GM18867 (cell line): ENCODE data around the gene HMGN5.

Experiments
- ATAC-seq: cut with Tn5 transposase; IDR thresholded peaks from one replicate; pipeline ENCODE4 v1.9.1; 2021; ENCODE audit warnings: mild to moderate bottlenecking, moderate library complexity; ENCODE audit not compliant: unreplicated experiment

HMGN5 gene, protein sequence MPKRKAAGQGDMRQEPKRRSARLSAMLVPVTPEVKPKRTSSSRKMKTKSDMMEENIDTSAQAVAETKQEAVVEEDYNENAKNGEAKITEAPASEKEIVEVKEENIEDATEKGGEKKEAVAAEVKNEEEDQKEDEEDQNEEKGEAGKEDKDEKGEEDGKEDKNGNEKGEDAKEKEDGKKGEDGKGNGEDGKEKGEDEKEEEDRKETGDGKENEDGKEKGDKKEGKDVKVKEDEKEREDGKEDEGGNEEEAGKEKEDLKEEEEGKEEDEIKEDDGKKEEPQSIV

DNA sequence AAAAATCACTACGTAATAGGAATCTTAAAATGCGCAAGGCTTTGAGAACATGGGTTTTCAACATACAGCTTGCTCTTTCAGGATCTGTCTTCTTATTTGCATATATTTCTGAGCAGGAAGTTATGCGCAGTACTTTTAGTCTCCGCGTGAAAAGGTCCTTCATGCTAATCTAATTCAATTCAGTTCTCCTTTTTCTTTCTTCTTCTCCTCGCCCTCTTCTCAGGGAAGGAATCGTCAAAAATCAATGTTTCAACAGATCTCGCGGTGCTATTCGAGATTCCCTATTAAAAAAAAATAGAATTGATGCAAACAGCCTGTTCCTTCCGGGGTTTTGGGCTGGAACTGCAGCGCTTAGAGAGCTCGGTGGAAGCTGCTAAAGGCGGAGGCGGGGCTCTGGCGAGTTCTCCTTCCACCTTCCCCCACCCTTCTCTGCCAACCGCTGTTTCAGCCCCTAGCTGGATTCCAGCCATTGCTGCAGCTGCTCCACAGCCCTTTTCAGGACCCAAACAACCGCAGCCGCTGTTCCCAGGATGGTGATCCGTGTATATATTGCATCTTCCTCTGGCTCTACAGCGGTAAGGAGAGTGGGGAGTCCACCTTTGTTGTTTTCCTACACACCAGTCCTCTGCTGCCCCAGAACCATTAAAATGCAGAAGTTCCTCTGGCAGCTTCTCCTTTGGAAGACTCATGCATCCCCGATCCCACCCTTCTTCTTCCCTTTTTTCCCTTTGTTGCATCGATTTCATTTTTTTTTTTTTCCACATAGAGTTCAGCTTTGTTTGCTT, at the start of gene HMGN5, which contains the start of gene SH3BGRL:
Gene HMGN5, minus strand, starts transcription at position 243 of the 785 bp plus-strand sequence. CDS start 80,364 bp downstream, outside the sequence.
Gene SH3BGRL, plus strand, starts transcription at position 432 of the 785 bp plus-strand sequence. Its CDS starts 99 bp downstream, at position 531.
- ATAC-seq = peak; percentile 97

DNA sequence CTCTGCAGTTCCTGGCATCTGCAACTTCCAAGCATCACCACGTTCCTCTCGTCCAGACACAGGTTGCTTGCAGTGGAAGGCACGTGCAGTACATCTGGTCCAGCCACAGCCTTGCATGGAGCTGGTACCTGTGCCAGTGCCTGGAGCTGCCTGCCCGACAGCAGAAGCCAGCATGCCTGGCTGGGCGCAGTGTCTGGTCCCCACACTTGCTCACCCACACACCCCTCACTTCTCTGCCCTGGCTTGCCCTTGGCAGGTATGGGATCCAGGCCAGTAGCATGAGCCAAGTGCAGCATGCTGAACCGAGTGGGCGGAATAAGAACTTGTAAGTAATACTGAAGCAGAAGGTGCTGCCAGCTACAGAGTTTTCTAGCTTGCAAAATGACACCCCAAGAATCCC, 40.0 kb upstream of the HMGN5 start:
- no peak for ATAC-seq

DNA sequence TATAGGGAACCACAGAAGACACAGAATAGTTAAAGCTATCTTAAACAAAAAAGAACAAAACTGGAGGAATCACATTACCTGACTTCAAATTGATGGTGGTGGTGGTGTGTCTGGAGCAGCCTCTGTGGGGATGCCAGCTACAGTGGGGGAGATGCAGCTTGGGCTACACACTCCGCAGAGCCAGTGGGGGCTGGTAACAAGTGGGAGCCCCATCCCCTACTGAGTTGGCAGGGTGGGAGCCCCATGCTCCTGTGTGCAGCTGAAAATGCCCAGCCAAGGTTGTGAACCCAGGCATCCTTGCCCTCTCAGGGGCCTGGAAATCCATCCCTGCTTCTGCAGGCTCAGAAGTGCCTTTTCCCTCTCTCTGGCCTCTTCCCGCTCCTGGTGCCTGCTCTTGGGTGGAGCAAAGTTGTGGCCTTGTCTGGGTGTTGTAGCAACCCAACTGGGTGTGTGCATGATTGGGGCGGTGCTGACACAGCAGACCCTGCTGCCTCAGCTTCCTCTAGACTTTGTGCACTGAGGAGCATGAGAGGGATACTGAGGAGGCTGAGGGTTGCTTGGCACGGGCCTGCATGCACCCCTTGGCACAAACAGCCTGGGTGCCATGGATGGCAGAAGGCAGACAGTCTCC, 39.1 kb upstream of the HMGN5 start:
- ATAC-seq = no peak

DNA sequence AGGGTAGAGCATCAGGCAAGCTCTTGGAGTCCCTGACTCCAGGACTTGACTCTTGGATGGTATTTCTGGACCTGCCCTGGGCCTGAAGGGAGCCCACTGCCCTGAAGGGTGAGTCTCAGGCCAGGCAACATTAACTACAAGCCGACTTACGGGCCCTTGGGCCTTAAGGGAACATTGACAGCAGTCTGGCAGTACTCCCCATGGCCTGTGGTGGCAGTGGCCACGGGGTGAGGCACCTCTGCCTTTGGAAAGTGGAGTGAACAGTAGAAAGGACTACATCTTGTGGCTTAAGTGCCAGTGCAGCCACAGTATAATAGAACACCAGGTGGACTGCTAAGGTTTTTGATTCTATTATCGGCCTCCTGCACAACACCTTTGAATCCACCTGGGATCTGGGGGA, 36.5 kb upstream of the HMGN5 start:
- ATAC-seq = no peak

DNA sequence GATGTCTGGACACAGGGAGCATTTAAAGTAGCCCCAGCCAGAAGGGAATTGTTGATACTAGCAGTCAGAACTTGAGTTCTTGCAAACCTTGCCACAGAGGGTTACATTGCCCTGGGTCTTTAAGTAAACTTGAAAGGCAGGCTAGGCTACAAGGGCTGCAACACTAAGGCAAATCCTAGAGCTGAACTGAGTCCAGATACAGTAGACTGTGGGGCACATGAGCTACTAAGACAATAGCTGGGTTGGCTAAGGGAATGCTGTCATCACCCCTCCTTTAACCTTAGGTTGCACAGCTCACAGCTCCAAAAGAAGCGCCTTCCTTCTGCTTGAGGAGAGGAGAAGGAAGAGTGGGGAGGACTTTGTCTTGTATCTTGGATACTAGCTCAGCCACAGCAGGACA, 35.8 kb upstream of the HMGN5 start:
- ATAC-seq = no peak

DNA sequence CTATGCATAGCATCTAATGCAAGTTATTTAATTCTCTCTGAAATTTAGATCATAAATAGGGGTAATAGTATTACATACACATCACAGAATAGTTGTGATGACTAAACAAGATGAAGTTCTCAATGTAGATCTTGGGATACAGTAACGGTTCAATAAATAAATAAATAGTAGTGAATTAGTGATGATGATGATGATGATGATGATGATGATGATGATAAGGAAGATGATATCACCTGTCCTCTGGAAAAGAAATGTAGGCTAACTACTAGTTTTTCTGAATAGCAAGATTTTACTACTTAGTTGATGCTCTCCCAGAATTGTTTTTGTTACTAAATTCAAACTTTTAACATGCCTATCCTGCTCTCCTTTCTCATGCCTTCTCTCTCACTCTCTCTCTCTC, 30.5 kb upstream of the HMGN5 start:
- no peak for ATAC-seq

DNA sequence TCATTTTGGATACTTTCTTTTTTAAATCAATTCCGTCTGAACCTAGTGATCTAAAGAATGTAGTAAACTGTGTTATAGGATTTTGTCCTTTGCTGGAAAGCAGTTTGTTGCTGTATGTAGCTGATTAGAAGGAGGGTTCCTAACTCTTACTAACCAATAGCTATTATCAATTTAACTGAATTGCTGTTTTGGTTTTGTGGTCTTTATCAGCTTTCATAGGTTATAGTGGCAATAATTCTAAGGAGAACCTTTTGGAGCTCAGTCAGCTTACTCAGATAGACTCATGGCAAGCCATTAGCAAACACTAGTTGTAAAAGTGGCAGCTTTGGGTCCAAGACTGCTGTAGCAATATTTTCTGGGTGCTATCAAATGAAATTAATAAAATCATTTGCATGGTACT, 29.8 kb upstream of the HMGN5 start:
- no peak for ATAC-seq

DNA sequence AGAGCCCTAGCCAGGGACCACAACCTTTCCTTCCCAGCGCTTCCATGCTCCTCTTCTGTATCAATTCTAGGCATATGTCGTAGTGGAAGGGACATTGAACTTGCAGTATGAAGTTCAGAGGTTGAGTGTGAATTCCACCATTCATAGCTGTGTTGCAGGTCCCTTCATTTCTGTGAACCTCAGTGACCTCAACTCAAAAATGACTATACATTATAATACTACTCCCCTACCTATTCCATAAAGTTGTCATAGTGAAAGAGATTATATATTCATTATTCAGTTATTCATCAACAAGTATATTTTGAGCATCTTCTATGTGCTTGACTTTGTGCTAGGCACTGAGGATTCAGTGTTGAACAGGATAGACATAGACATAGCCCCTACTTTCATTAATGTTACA, 28.2 kb upstream of the HMGN5 start:
- ATAC-seq = no peak

DNA sequence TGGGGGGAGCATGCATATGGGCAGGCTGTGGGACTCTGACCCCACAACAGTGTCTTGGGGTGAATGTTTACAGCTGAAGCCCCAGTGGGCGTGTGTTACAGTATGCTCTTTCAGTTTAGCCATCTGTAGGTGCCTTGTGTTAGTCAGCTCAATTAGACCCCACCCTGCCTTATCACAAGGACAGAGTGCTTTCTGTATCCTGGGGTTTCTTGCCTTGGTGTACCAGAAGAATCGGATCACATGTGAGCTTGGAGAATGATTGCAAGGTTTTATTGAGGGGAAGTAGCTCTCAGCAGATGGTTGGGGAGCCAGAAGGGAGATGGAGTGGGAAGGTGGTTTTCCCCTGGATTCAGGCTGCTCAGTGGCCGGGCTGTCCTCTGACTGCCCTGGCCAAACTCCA, 27.5 kb upstream of the HMGN5 start:
- ATAC-seq = no peak

DNA sequence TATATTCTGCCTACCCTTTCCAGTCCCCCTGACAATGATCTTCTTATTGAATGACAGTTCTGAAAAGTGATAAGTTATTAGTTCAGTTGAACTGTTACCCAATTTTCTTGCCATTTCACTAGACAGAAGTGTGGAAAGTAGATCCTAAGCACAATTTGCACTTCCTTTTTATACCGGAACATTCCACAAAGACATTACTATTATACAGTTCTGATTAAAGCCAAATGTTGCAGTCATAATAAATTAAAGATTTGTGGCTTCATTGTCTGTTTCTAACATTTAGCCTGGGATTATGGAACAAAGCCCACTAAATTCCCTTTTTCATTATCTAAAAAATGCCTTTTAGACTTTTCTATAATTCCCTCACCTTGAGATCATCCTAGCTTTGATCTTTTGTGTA, 14.0 kb upstream of the HMGN5 start:
- no peak for ATAC-seq

DNA sequence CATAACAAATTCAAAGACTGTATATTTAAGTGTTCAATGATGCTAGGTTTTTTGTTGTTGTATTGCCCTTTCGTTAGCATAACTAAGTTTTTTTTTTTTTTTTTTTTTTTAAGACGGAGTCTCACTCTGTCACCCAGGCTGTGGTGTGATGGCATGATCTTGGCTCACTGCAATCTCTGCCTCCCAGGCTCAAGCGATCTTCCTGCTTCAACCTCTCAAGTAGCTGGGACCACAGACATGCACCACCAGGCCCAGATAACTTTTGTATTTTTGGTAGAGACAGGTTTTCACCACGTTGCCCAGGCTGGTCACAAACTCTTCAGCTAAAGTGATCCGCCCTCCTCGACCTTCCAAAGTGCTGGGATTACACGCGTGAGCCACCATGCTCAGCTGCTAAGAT, 7.2 kb upstream of the HMGN5 start:
- ATAC-seq = no peak

DNA sequence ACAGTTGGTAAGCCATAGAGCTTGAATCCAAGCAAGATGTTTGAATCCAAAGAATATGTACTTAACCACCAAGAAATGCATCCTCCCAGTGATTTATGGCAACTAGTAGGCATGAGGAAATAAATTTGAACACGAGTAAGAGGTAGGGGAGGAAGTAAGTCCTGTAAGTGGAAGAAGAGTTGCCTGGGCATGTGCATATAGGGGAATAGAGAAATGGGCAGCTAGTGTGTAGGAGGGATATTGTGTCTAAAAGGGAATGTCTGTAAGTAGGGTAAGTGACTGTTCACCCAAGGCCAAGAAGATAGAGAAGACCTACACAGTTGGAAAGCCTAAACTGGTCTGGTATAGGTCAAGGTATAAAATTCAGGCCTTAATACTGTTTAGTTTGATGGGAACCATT, 4.8 kb upstream of the HMGN5 start:
- ATAC-seq = no peak

DNA sequence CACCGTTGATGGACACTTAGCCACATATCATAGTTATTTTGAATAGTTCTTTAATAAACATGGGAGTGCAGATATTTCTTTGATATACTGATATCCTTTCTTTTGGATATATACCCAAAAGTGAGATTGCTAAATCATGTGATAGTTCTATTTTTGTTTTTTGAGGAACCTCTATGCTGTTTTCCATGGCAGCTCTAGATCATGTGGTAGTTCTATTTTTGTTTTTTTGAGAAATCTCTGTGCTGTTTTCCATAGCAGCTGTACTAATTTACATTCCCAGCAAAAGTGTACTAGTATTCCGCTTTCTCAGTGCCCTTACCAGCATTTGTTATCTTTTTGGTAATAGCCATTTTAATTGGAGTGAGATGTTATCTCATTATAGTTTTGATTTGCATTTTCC, 3.8 kb upstream of the HMGN5 start:
- no peak for ATAC-seq

DNA sequence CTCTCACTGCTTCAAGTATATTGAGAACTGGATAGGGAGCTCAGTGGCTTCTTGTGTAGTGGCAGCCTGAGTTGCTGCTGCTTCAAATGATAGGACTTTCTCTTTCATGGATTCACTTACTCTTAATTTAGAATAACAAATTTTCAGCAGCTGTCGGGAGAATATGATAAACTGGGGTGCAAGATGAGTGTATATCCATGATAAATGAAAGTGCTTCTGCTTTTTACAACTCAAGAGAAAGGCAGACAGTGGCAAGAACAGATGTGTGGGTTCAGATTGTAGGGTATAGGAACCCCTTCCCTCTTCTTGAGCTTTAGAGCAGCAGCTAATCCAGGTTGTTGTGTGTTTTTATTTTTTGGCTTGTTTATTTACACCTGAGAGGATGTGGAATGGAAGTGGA, 1.2 kb upstream of the HMGN5 start:
- ATAC-seq = no peak

DNA sequence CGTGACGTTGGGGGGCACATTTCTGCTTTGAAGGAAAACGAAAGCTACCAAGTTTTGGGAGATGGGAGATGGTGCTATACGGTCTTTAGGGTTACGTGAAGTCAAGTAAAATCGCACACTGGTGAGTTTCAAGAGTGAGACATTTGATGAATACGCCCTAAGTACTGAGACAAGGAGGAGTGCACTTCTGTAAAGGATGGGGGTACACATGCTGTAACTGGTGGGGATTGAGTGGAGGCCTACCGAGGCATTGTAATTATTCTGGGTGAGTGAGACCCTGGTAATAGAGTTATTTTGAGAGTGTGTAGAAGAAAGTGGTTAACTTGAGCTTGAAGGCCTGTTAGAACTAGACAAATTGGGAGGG, 725 bp upstream of the HMGN5 start:
- ATAC-seq = no peak

DNA sequence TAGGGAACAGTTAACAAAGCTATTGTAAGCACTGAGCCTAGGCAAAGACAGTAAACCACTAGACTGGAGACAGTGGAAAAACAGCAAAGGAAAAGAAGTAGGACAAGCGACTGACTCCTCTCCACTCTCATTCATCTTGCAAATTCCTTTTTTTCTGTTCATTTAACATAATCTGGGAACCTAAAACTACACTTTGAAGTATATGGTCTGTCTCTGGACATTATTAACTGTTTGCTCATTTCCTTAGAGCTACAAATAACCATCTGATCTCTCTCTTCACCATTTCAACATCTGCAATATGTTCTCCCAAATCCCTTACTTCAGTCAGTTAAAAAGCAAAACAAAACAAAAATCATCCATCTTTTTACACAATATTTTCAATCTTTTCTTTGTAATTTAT, 642 bp downstream of the HMGN5 start:
- ATAC-seq = no peak

DNA sequence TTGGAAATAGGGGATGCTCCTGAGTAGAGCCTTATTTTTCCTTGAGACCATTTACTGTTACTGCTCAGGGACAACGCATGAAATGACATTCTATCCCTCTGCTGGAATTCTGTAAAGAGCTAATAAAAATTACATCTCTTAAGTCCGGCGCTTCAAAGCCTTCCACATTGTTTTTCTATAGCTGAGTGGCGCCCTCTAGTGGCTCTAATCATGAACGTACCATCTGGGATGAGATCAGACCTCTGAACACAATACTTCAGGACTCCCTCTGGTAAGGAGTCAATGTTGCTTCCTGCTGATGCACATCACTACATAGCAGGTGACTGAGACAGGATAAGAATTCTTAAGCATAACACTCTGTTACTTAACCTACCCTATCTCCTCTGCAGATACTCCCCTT, 6.0 kb downstream of the HMGN5 start:
- ATAC-seq = peak; percentile 99

DNA sequence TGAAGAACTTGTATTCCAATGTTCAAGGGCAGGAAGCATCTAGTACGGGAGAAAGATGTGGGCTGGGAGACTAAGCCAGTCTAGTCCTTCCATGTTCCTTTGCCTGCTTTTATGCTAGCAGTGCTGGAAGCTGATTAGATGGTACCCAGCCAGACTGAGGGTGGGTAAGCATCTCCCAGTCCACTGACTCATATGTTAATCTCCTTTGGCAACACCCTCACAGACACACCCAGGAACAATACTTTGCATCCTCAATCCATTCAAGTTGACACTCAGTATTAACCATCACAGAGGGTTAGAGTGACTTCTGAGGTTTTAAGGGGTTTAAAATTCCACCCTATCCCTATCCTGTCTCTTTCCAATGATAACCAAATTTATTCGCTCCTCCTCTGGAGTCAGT, 6.5 kb downstream of the HMGN5 start:
- no peak for ATAC-seq

DNA sequence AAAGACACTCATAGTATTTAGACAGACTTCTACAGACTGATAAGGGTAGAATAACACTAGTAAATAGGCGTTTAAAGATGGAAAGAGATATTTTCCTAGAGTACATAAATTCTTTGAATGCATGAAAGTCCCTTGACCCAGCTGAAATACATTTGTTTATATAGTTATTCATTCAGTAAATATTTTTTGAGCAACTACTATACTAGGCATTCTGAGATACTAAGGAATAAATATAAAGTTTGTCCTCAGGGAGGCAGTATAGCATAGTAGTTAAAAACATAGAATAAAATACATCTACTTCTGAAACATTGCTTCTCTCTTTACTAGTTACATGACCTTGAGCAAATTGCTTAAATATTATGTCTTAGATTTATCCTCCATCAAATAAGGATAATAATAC, 27.4 kb downstream of the HMGN5 start:
- peak; percentile 65 for ATAC-seq

DNA sequence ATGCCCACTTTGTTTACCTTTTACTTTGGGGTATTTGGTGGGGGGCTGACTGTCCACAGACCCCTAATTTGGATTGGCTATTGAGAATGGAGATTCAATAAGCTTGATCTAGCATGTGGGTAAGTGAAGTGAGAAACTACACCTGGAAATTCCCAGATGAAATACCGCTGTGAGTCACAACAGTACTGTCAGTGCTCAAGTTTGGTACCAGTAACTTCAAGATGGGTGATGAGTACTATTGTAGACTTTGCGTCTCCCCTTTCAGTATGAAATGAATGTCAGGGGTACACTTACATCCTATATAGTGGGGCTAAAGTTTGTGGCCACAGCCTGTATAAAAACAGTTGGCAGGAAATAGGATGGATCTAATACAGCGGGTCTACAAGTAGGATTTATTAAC, 33.3 kb downstream of the HMGN5 start:
- ATAC-seq = no peak

DNA sequence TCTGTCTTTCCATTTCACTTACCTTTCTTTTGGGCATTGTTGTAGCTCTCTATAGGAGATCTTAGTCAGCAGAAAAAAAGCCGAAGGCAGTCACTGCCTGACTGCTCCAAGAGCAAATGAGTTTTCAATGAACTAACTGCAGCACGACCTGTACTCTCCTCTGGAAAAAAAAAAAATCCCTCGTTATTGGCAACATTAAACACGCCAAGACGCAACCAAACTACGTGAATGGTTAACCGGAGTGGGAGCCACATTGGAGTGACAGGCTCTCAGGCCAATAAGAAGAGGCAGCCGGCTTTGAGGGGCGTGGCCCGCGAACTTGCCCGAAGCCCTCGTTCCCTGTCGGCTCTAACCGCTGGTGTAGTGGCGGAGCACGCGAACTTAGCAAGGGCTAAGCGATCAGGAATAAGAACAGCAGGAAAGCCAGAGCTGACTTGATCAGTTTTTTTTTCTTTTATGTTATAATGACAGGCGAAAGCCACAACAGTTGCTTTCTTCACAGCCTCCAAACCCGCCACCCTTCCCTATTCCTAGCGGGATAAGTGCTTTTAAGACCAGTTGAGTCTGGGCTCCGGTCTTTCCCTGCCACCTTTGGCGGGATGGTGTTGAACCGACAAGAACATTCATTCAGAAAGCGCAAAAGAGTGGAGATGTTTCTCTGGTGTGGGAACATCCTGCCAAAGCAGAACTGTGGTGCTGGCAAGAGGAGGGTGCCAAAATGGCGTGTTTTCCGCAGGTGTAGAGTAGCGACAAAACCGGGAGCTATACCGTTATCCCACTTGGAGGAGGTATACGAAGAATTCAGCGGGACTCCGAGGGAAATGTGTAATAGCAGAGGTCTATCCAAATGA, 80.0 kb downstream of the HMGN5 start:
- peak; percentile 97 for ATAC-seq
